LNCaP clone FGC (cell line): ENCODE data around the gene NTF4.

ENCODE experiments used
- DNase-seq: peaks from one replicate; pipeline ENCODE4 v3.0.0-alpha.2; 2011; ENCODE audit warnings: low read depth
- H3K4me3 ChIP-seq: 2 replicates; pipeline ENCODE4 v1.5.1; 2011; ENCODE audit warnings: mild to moderate bottlenecking, low read depth, low read length, control low read depth
- TF ChIP-seq, protein P1 (sequence below): IDR thresholded peaks from 2 replicates; pipeline ENCODE4 v1.5.1; 2012; ENCODE audit warnings: mild to moderate bottlenecking; ENCODE audit not compliant: control insufficient read depth, insufficient read depth; ENCODE audit errors: extremely low read depth

Gene NTF4

DNA sequence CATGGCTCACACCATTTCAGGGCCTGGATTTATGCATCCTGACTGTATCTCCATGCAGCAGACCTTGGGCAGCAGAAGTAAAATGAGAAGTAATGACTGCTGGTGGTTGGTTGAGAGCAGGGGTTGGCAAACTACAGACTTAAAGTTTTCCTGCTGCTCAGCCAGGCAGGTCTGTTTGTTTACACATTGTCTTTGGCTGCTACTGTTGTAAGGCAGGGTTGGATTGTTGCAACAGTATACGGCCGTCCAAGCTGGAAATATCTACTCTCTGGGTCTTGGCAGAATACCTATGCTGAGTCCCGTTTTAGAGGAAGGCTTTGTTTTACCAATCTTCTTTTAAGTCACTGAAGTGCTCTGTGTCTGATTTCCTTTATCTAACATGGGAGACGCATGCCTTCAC lies 34.2 kb upstream of the NTF4 start:
- peak; percentile 83 for DNase-seq
- H3K4me3 ChIP-seq: peak overlapping the region; percentile 18
- TF ChIP-seq, protein P1, sequence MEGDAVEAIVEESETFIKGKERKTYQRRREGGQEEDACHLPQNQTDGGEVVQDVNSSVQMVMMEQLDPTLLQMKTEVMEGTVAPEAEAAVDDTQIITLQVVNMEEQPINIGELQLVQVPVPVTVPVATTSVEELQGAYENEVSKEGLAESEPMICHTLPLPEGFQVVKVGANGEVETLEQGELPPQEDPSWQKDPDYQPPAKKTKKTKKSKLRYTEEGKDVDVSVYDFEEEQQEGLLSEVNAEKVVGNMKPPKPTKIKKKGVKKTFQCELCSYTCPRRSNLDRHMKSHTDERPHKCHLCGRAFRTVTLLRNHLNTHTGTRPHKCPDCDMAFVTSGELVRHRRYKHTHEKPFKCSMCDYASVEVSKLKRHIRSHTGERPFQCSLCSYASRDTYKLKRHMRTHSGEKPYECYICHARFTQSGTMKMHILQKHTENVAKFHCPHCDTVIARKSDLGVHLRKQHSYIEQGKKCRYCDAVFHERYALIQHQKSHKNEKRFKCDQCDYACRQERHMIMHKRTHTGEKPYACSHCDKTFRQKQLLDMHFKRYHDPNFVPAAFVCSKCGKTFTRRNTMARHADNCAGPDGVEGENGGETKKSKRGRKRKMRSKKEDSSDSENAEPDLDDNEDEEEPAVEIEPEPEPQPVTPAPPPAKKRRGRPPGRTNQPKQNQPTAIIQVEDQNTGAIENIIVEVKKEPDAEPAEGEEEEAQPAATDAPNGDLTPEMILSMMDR: no peak

DNA sequence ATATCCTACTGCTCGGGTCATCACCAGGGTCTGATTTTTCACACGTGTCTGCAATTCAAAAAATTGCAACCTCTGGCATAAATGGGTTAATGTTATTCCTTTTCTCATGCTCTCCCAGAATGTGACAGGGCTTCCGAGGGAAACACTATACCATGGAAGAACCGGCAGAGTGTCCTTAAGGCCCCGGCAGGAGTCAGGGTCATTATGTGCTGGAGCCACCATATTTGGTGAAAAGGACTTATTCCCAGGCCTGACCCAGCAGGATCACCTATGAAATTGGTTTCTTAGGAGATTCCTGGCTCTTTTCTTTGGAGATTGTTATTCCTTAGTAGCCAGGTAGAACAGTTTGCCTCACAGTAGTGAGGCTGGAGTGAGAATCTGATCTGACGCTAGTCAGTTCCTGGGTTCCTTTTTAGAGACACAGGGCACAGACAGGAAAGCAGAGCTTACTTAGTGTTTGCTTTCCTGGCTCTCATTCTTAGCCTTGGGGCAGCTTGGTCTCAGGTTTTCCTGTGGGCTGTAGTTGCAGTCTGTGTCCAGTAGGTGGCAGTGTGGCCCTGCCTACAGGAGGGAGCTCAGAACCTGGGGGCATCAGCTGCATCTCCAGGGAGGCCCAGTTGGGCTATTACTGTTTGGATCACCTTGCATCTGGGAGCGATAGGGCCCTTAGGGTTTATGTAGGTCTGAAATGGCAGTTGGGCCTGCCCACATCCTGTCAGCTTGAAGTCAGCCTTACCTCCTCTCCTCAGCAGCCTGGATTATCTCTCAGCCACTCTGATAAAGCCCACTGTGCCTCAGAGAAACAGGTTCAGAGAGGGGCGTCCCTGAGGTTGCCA lies 33.1 kb upstream of the NTF4 start:
- DNase-seq: peak; percentile 69
- TF ChIP-seq, protein P1: peak; percentile 84
- no peak overlapping the region; the same call in 1 of the 2 replicates for H3K4me3 ChIP-seq

DNA sequence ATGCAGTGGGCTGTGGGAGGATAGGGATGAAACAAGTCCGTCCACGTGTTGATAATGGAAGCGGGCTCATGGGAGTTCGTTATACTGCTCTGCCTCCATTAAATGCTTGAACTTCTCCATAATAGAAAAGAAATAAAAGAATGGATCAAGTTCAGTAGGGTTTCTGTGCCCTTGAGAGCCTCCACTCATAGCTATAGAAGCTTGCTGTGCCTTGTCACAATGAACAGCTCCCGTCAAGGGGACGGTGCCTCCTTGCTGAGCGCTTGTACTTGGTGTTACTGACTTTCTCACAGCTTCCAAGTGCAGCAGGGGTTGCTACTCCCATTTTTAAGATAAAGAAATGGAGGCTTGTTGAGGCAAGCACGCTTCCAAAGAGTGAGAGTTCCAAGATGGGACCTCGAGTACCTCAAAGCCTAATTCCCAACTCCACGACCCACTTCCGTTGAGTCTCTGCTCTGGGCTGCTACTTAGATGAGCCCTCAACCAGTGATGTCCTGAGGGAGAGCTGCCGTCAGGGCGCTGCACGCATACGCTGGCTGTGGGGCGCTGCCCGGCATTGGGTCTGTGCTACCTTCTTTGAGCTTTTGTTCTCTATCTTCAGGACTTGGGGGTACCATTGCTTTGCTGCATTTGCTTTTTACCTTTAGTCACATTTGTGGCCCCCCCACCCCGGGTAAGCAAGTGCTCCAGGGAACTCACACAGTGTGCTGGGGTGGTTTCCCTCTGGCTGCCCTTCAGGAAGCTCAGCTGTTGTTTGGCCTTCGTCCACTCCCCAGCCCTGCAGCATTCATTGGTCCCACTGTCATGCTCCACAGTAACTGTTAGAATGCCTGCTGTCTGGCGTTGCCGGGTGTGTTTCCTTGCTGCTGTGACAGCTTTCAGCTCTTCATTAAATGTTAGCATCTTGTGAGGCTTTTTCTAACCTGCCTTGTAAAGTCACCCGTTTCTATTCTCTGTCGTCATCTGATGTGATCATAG lies 30.2 kb upstream of the NTF4 start:
- no peak overlapping the region for H3K4me3 ChIP-seq
- no peak for DNase-seq
- TF ChIP-seq, protein P1: no peak

DNA sequence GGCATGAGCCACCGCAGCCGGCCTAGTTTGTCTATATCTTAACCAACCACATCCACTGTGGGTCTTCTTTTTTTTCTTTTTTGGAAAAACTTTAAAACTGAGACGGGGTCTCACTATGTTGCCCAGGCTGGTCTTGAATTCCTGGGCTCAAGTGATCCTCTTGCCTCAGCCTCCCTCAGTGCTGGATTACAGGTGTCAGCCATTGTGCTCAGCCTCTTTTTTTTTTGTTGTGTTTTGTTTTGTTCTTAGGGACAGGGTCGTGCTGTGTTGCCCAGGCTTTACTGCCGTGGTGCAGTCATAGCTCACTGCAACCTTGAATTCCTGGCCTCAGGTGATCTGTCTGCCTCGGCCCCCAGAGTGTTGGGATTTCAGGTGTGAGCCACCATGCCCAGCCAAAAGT lies 28.1 kb upstream of the NTF4 start:
- H3K4me3 ChIP-seq: no peak overlapping the region
- DNase-seq: no peak
- TF ChIP-seq, protein P1: no peak

DNA sequence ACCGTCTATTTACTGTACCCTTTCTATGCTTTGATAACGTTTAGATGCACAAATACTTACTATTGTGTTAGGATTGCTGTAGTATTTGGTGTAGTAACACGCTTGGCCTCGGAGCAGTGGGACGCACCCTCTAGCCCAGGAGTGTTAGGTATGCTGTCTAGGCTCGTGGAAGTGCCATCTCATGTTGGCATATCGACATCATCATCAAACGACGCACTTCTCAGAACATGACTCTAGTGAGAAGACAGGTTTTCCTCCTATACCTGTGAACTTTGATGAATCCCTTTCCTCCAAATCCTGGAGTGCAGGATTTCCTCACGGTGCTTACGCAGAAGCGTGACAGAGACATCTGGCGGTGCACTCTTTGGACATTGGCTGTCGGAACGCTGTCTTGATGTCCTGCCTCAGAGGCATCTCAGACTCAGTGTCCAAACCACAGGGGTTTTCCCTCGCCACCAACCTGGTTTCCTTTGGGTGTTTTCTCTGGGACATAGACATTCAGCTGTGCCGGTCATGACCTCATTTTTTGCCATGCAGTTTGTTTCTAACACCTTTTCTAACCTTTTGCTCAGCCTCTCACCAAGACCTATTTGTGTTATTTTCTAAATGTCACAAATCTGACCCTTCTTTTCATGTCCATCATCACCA lies 26.9 kb upstream of the NTF4 start:
- no peak overlapping the region for H3K4me3 ChIP-seq
- no peak for DNase-seq
- TF ChIP-seq, protein P1: no peak

DNA sequence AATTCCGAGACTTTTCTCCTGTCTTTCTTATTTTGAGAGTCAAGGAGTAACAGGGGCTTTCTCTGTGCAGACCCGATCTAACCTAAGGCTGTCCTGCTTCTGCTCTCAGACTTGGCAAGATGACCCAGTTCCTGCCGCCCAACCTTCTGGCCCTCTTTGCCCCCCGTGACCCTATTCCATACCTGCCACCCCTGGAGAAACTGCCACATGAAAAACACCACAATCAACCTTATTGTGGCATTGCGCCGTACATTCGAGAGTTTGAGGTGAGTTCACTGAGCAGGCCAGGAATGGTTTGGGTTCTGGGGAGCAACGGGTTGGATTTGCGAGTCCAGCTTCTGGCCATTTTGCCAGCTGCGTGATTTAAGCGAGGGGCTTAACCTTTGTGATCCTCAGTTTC lies 21.7 kb upstream of the NTF4 start:
- TF ChIP-seq, protein P1: no peak

More for the DNA sequence above, 21.7 kb upstream of the NTF4 start:
- H3K4me3 ChIP-seq: peak overlapping the region; percentile 87
- no peak for DNase-seq
